ENCODE measurements around the gene MTHFD2.

DNA sequence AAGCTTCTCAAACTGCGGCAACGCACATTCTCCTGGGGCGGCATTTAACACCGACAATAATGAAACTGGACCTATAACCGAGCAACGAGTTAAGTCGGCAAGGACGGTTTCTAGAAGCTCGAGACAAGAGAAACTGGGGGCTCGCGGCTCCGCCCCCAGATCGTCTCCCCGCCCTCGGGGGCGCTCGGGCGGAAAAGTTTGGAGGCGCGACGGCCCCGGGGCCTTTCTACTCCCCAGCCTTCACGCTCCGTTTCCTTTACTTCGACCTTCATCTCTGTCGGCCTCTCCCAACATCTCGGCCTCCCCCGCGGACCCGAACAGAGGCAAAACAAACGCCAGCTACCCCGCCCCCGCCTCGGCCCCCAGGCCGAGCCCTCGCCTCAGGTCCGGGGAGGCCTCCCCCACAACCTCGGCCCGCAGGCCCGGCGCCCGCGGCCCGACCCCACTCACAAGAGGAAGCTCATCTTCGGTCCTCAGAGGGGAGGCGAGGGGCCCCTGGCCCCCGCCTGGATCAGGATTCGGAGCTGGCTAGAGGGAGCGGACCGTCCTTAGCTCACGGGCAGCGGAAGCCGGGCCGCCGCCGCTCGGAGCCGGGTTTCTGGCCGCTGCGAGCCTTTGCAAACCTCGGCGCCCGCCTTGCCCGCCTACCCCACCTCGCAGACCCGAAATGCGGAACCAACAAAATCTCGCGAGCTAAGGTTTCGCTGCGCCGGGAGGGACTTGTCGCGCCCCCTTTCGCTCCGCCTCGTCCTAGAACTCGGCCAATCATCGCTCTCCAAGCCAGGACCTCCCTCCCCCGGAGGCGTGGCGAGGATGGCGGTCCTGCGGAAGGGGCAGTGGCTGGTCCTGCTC, 20.0 kb upstream of the MTHFD2 start, which contains the start of gene MOB1A:
- TF ChIP-seq, protein P1, sequence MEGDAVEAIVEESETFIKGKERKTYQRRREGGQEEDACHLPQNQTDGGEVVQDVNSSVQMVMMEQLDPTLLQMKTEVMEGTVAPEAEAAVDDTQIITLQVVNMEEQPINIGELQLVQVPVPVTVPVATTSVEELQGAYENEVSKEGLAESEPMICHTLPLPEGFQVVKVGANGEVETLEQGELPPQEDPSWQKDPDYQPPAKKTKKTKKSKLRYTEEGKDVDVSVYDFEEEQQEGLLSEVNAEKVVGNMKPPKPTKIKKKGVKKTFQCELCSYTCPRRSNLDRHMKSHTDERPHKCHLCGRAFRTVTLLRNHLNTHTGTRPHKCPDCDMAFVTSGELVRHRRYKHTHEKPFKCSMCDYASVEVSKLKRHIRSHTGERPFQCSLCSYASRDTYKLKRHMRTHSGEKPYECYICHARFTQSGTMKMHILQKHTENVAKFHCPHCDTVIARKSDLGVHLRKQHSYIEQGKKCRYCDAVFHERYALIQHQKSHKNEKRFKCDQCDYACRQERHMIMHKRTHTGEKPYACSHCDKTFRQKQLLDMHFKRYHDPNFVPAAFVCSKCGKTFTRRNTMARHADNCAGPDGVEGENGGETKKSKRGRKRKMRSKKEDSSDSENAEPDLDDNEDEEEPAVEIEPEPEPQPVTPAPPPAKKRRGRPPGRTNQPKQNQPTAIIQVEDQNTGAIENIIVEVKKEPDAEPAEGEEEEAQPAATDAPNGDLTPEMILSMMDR (IDR thresholded peaks at IDR 0.05): no peak
- TF ChIP-seq EZH2 (IDR thresholded peaks at IDR 0.05): no peak
